ENCODE results near the gene HEXD.

- no peak for TF ChIP-seq TCF4 (CRISPR knock-in tag; IDR thresholded peaks at IDR 0.05; ENCODE audit: borderline replicate concordance)
- TF ChIP-seq ZNF8 (CRISPR knock-in tag; IDR thresholded peaks at IDR 0.05): no peak
- TF ChIP-seq OSR1 (CRISPR knock-in tag; IDR thresholded peaks at IDR 0.05): no peak
- TF ChIP-seq RARB (CRISPR knock-in tag; IDR thresholded peaks at IDR 0.05): no peak
- TF ChIP-seq ZFP3 (CRISPR knock-in tag; IDR thresholded peaks at IDR 0.05): no peak
- no peak for TF ChIP-seq ARNTL (CRISPR knock-in tag; IDR thresholded peaks at IDR 0.05; ENCODE audit: borderline replicate concordance, low read depth)
- TF ChIP-seq, protein P1, sequence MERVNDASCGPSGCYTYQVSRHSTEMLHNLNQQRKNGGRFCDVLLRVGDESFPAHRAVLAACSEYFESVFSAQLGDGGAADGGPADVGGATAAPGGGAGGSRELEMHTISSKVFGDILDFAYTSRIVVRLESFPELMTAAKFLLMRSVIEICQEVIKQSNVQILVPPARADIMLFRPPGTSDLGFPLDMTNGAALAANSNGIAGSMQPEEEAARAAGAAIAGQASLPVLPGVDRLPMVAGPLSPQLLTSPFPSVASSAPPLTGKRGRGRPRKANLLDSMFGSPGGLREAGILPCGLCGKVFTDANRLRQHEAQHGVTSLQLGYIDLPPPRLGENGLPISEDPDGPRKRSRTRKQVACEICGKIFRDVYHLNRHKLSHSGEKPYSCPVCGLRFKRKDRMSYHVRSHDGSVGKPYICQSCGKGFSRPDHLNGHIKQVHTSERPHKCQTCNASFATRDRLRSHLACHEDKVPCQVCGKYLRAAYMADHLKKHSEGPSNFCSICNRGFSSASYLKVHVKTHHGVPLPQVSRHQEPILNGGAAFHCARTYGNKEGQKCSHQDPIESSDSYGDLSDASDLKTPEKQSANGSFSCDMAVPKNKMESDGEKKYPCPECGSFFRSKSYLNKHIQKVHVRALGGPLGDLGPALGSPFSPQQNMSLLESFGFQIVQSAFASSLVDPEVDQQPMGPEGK (CRISPR knock-in tag; IDR thresholded peaks at IDR 0.05; ENCODE audit: borderline replicate concordance): no peak
- TF ChIP-seq, protein P2, sequence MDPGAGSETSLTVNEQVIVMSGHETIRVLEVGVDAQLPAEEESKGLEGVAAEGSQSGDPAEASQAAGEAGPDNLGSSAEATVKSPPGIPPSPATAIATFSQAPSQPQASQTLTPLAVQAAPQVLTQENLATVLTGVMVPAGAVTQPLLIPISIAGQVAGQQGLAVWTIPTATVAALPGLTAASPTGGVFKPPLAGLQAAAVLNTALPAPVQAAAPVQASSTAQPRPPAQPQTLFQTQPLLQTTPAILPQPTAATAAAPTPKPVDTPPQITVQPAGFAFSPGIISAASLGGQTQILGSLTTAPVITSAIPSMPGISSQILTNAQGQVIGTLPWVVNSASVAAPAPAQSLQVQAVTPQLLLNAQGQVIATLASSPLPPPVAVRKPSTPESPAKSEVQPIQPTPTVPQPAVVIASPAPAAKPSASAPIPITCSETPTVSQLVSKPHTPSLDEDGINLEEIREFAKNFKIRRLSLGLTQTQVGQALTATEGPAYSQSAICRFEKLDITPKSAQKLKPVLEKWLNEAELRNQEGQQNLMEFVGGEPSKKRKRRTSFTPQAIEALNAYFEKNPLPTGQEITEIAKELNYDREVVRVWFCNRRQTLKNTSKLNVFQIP (CRISPR knock-in tag; IDR thresholded peaks at IDR 0.05; ENCODE audit: borderline replicate concordance, low read depth): no peak
- TF ChIP-seq BACH2 (CRISPR knock-in tag; IDR thresholded peaks at IDR 0.05; ENCODE audit: borderline replicate concordance): no peak
- no peak for TF ChIP-seq GLIS3 (CRISPR knock-in tag; IDR thresholded peaks at IDR 0.05)
- TF ChIP-seq TOX (CRISPR knock-in tag; IDR thresholded peaks at IDR 0.05; ENCODE audit: borderline replicate concordance): no peak
Measured at GRCh38 chr17:82390860-82391435, 27.2 kb upstream of the HEXD start.
